Raji (cell line): Measurements from ENCODE around the gene TAF3.

Experiments used
- POLR2A ChIP-seq: IDR thresholded peaks from 2 replicates; pipeline ENCODE4 v1.6.1; 2011; ENCODE audit warnings: low read depth, low read length, control low read depth; ENCODE audit not compliant: insufficient read depth

TAF3 gene

GRCh38 chr10:8045726-8046494 is 227.6 kb downstream of the TAF3 start:
- TF ChIP-seq POLR2A = no peak

- TF ChIP-seq POLR2A = no peak
These were observed 229.4 kb downstream of the TAF3 start for GRCh38 chr10:8047452-8048280.

- TF ChIP-seq POLR2A = no peak
These were observed 230.1 kb downstream of the TAF3 start for GRCh38 chr10:8048281-8049008.

GRCh38 chr10:8049045-8049864 is 230.9 kb downstream of the TAF3 start:
- no peak for TF ChIP-seq POLR2A

GRCh38 chr10:8049865-8050555 is 231.7 kb downstream of the TAF3 start:
- TF ChIP-seq POLR2A = no peak

- TF ChIP-seq POLR2A = no peak
These were observed 232.3 kb downstream of the TAF3 start for GRCh38 chr10:8050556-8051108.

GRCh38 chr10:8051109-8051821 is 233.0 kb downstream of the TAF3 start:
- no peak for TF ChIP-seq POLR2A

GRCh38 chr10:8051851-8052257 is 233.5 kb downstream of the TAF3 start:
- no peak for TF ChIP-seq POLR2A

GRCh38 chr10:8052341-8052955 is 234.1 kb downstream of the TAF3 start:
- no peak for TF ChIP-seq POLR2A

GRCh38 chr10:8052956-8053445 is 234.7 kb downstream of the TAF3 start:
- no peak for TF ChIP-seq POLR2A

- no peak for TF ChIP-seq POLR2A
These were observed 235.3 kb downstream of the TAF3 start for GRCh38 chr10:8053446-8054243.

GRCh38 chr10:8054244-8054493 is 235.9 kb downstream of the TAF3 start:
- no peak for TF ChIP-seq POLR2A
